Fibroblast of lung (primary cell): ENCODE data around the gene KIAA1191. TPM values are rescaled to one million over a fixed set of nuclear protein-coding genes. Genes with fewer than 3 reads are reported as not detected.
A peak's percentile ranks its signal among the peaks of the same experiment; 100 is the strongest.

Source experiments
- DNase-seq, 2 donors: peaks; one replicate each; pipeline versions ENCODE4 v3.0.0 to v3.0.0-alpha.2; 2010; ENCODE audit warnings: low read depth in 2 of 2
- H2AFZ ChIP-seq: 2 replicates; pipeline ENCODE4 v1.5.1; 2012; ENCODE audit warnings: low read length, control low read depth, inconsistent platforms
- H3K27ac ChIP-seq: 2 replicates; pipeline ENCODE4 v1.5.1; 2011; ENCODE audit warnings: low read length, control low read depth; ENCODE audit not compliant: insufficient read depth
- H3K27me3 ChIP-seq: 2 replicates; pipeline ENCODE4 v1.5.1; 2011; ENCODE audit warnings: mild to moderate bottlenecking, low read length; ENCODE audit not compliant: control insufficient read depth, insufficient read depth
- H3K36me3 ChIP-seq: 2 replicates; pipeline ENCODE4 v1.5.1; 2011; ENCODE audit warnings: low read length; ENCODE audit not compliant: control insufficient read depth, insufficient read depth
- H3K4me1 ChIP-seq: 2 replicates; pipeline ENCODE4 v1.5.1; 2011; ENCODE audit warnings: low read length; ENCODE audit not compliant: control insufficient read depth, insufficient read depth; ENCODE audit errors: extremely low read depth
- H3K4me2 ChIP-seq: 2 replicates; pipeline ENCODE4 v1.5.1; 2011; ENCODE audit warnings: low read length, control low read depth; ENCODE audit not compliant: insufficient read depth; ENCODE audit errors: extremely low read depth
- H3K4me3 ChIP-seq, 4 experiments: fragments of 200-600 bp in 1 of 4; sonication (generic) in 1 of 4; replicated peaks in 1 of 4; 2 replicates each; pipeline ENCODE4 v1.5.1; 2011 to 2016; ENCODE audit warnings: low read length in 4 of 4, low read depth in 3 of 4, mild to moderate bottlenecking in 3 of 4, control low read depth in 2 of 4, inconsistent platforms in 1 of 4, mixed read lengths in 1 of 4; ENCODE audit not compliant: insufficient read depth in 1 of 4; ENCODE audit errors: control extremely low read depth in 1 of 4
- H3K79me2 ChIP-seq: 2 replicates; pipeline ENCODE4 v1.5.1; 2012; ENCODE audit warnings: mild to moderate bottlenecking, low read length, inconsistent platforms; ENCODE audit not compliant: control insufficient read depth, insufficient read depth
- H3K9ac ChIP-seq: 2 replicates; pipeline ENCODE4 v1.5.1; 2011; ENCODE audit warnings: mild to moderate bottlenecking, low read length, control low read depth; ENCODE audit not compliant: insufficient read depth
- H3K9me3 ChIP-seq: 2 replicates; pipeline ENCODE4 v1.5.1; 2012; ENCODE audit warnings: low read depth, low read length; ENCODE audit not compliant: control insufficient read depth, insufficient read depth
- H4K20me1 ChIP-seq: 2 replicates; pipeline ENCODE4 v1.5.1; 2011; ENCODE audit warnings: low read length; ENCODE audit not compliant: control insufficient read depth, insufficient read depth; ENCODE audit errors: extremely low read depth
- EZH2 ChIP-seq: IDR thresholded peaks from 2 replicates; pipeline ENCODE4 v1.5.1; 2012; ENCODE audit warnings: low read length, control low read depth, mild to moderate bottlenecking; ENCODE audit errors: missing control alignments
- polyA plus RNA-seq, 2 donors: library from polyadenylated mRNA; depleted of rRNA in 1 of 2; stranded (reverse) in 1 of 2; unstranded in 1 of 2; fragments of >200 nt; gene quantifications; 2 replicates each; pipeline ENCODE4 v1.2.1, GENCODE V29; 2011 to 2012; ENCODE audit warnings: missing spikeins in 1 of 2
- total RNA-seq: library from RNA; depleted of rRNA; stranded (reverse); fragments of >200 nt; gene quantifications from 2 replicates; pipeline ENCODE4 v1.2.1, GENCODE V29; 2014
- TF ChIP-seq, protein P1 (sequence below), 2 donors: IDR thresholded peaks in 1 of 2; conservative IDR thresholded peaks in 1 of 2; 1 replicate in 1 of 2; 2 replicates in 1 of 2; pipeline ENCODE4 v1.5.1; 2011 to 2012; ENCODE audit warnings: low read length in 2 of 2, control low read depth in 1 of 2, inconsistent platforms in 1 of 2, low read depth in 1 of 2, mild to moderate bottlenecking in 1 of 2

Gene KIAA1191
- total and polyA plus RNA-seq, 2 donors (not counting 1 experiment from before 2014, with no cell fraction given): 89.5 to 101 TPM

- Histone ChIP-seq H3K4me3 (no peak overlapping the region), H3K27me3 (no peaks in the 10 kb centered on the region), H3K9me3 (no peaks in the 10 kb centered on the region), H2AFZ (no peak overlapping the region), H3K27ac (no peak overlapping the region), H3K4me2 (no peak overlapping the region), H4K20me1 (no peaks in the 10 kb centered on the region), H3K9ac (no peak overlapping the region), H3K36me3 (no peaks in the 10 kb centered on the region), H3K4me1 (no peaks in the 10 kb centered on the region), H3K79me2 (no peaks in the 10 kb centered on the region)
- TF ChIP-seq EZH2: no peak
- TF ChIP-seq, protein P1, sequence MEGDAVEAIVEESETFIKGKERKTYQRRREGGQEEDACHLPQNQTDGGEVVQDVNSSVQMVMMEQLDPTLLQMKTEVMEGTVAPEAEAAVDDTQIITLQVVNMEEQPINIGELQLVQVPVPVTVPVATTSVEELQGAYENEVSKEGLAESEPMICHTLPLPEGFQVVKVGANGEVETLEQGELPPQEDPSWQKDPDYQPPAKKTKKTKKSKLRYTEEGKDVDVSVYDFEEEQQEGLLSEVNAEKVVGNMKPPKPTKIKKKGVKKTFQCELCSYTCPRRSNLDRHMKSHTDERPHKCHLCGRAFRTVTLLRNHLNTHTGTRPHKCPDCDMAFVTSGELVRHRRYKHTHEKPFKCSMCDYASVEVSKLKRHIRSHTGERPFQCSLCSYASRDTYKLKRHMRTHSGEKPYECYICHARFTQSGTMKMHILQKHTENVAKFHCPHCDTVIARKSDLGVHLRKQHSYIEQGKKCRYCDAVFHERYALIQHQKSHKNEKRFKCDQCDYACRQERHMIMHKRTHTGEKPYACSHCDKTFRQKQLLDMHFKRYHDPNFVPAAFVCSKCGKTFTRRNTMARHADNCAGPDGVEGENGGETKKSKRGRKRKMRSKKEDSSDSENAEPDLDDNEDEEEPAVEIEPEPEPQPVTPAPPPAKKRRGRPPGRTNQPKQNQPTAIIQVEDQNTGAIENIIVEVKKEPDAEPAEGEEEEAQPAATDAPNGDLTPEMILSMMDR (conservative IDR thresholded peaks at IDR 0.05 in 1 of 2, IDR thresholded peaks at IDR 0.05 in 1 of 2; ENCODE audit: low read depth in 1 of 2, low read length in 2 of 2): no peak
- no peak for DNase-seq
Observed at GRCh38 chr5:176334031-176334770, 27.4 kb downstream of the KIAA1191 start.

DNA sequence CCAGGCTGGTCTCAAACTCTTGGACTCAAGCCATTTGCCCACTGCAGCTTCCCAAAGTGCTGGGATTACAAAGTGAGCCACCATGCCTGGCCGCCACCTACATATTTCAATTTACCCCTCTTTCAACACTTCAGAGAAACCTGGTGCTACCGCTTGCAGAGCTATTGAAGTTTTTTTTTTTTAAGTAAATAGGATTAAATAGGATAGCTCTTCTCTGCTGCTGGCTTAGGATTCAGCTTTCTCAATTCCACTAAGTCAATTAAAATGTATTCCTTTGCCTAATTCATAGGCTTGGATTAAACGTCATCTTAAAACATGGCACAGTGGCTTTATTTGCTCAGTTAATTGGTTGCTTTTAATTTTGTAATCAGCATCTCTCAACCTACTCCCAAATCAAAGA is 41.0 kb downstream of the KIAA1191 start:
- Histone ChIP-seq H3K79me2 (no peaks in the 10 kb centered on the region), H3K27ac (no peak overlapping the region), H3K4me2 (no peak overlapping the region), H3K27me3 (no peaks in the 10 kb centered on the region), H4K20me1 (no peaks in the 10 kb centered on the region), H2AFZ (no peak overlapping the region), H3K4me1 (no peaks in the 10 kb centered on the region), H3K4me3 (no peak overlapping the region), H3K36me3 (no peaks in the 10 kb centered on the region), H3K9ac (no peak overlapping the region), H3K9me3 (no peaks in the 10 kb centered on the region)
- no peak for DNase-seq
- TF ChIP-seq, protein P1 (conservative IDR thresholded peaks at IDR 0.05 in 1 of 2, IDR thresholded peaks at IDR 0.05 in 1 of 2; ENCODE audit: low read depth in 1 of 2, low read length in 2 of 2): no peak

DNA sequence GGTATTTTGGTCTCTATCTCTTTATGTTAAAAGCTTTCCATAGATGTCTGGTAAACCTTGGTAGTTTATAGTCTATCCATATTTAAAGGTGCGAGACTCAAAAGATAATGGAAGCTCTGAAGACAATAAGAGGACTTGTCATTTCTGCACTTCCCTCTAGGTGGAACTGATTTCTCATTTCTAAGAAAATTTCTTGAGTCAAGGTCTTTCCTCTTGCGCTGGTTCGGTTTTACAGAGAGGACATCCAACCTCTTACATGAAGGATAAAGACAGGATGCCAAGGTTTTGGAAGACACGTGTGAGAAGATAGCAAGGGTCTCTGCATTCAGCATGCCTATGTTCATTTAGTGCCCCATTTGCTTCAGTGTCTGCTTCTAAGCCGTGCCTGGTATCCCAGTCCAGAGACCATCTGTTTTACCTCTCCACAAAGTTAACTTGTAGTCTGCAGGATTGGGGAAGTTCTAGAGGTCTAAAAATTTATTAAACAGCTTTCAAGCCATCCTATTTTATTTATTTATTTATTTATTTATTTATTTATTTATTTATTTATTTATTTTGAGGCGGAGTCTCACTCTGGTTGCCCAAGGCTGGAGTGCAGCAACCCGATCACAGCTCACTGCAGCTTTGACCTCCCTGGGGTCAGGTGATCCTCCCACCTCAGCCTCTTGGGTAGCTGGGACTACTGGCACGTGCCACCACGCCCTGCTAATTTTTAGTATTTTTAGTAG is 41.6 kb downstream of the KIAA1191 start:
- H3K9ac ChIP-seq: no peak overlapping the region
- no peak overlapping the region for H3K27ac ChIP-seq
- H3K79me2 ChIP-seq: no peaks in the 10 kb centered on the region
- peak; percentile 5 to 15 for DNase-seq
- H3K4me1 ChIP-seq: no peaks in the 10 kb centered on the region
- H3K4me2 ChIP-seq: no peak overlapping the region
- H3K36me3 ChIP-seq: no peaks in the 10 kb centered on the region
- no peaks in the 10 kb centered on the region for H4K20me1 ChIP-seq
- H3K27me3 ChIP-seq: no peaks in the 10 kb centered on the region
- TF ChIP-seq, protein P1 (conservative IDR thresholded peaks at IDR 0.05 in 1 of 2, IDR thresholded peaks at IDR 0.05 in 1 of 2; ENCODE audit: low read depth in 1 of 2, low read length in 2 of 2): peak; percentile 5 to 17
- no peak for TF ChIP-seq EZH2
- H2AFZ ChIP-seq: no peak overlapping the region
- H3K4me3 ChIP-seq: no peak overlapping the region
- H3K9me3 ChIP-seq: no peaks in the 10 kb centered on the region
